GM18511 (cell line): ENCODE data around the gene NCS1.
"Not testable (repeated sequence)": the region's sequence is repeated elsewhere in the genome, so short reads cannot be mapped to it uniquely, and the experiment has no call there.

ENCODE experiments used
- ATAC-seq: cut with Tn5 transposase; IDR thresholded peaks from one replicate; pipeline ENCODE4 v1.9.1; 2021; ENCODE audit warnings: mild to moderate bottlenecking, moderate library complexity; ENCODE audit not compliant: unreplicated experiment

The NCS1 gene

GRCh38 chr9:130259044-130259443 is 86.8 kb downstream of the NCS1 start:
- no peak for ATAC-seq

- ATAC-seq = no peak
Observed at GRCh38 chr9:130260816-130261765, 88.9 kb downstream of the NCS1 start.

GRCh38 chr9:130262061-130262745 is 90.0 kb downstream of the NCS1 start:
- ATAC-seq = no peak

GRCh38 chr9:130262771-130263170 is 90.6 kb downstream of the NCS1 start:
- ATAC-seq = no peak

- no peak for ATAC-seq
Observed at GRCh38 chr9:130263601-130264413, 91.6 kb downstream of the NCS1 start.

GRCh38 chr9:130264414-130265350 is 92.5 kb downstream of the NCS1 start:
- no peak for ATAC-seq

- ATAC-seq = no peak
Observed at GRCh38 chr9:130265431-130266235, 93.4 kb downstream of the NCS1 start, which contains the start of gene HMCN2. HMCN2 (plus strand) TSS chr9:130265760; CDS start chr9:130265879, 119 bp downstream.

GRCh38 chr9:130266236-130267098 is 94.3 kb downstream of the NCS1 start:
- no peak for ATAC-seq

- no peak for ATAC-seq
Observed at GRCh38 chr9:130267930-130268329, 95.7 kb downstream of the NCS1 start.

- no peak for ATAC-seq
Observed at GRCh38 chr9:130268521-130269211, 96.5 kb downstream of the NCS1 start.

GRCh38 chr9:130271473-130271872 is 99.3 kb downstream of the NCS1 start:
- no peak for ATAC-seq

GRCh38 chr9:130275156-130275555 is 103.0 kb downstream of the NCS1 start:
- no peak for ATAC-seq

GRCh38 chr9:130276121-130276520 is 103.9 kb downstream of the NCS1 start:
- ATAC-seq = no peak

- no peak for ATAC-seq
Observed at GRCh38 chr9:130276955-130277354, 104.8 kb downstream of the NCS1 start.

- not testable (repeated sequence) for ATAC-seq
Observed at GRCh38 chr9:130277525-130277924, 105.3 kb downstream of the NCS1 start.

GRCh38 chr9:130283539-130284248 is 111.5 kb downstream of the NCS1 start:
- ATAC-seq = no peak

- ATAC-seq = no peak
Observed at GRCh38 chr9:130284249-130284625, 112.0 kb downstream of the NCS1 start.
